GM18508 (cell line): ENCODE measurements around the gene TRPM3.

Experiments used
- ATAC-seq: cut with Tn5 transposase; IDR thresholded peaks from one replicate; pipeline ENCODE4 v1.9.1; 2021; ENCODE audit warnings: moderate number of reproducible peaks; ENCODE audit not compliant: insufficient read depth, unreplicated experiment

Gene TRPM3

DNA sequence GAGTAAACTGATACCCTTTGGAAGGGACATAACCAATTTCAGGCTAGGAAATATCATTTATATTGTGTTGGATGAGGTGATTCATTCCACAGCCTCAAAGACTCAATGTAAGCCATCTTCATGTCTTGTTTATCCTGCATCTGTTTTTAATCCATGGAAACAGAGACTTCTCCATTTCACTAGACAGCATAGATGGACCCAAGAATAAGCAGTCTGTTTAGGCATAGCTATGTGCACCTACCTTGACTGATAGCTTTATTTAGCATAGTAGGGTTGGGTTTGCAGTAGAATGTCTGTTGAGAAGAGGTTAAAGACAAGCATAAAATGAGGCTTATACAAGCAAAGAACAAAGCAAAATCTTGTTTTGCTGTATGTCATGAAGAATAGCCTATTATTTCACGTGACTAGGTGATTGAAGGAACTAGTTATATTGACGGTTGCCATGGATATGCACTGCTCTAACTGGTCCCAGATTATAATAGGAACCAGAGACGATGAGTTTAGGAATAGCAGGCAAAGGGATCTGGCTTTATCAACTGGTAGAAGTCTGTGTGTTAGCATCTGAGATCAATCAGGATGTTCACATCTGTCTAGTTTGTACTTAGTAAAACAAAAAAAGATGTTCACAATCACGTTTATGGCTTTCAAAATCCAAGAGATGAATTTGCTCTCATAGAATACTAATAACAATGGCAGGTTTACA, 552.2 kb downstream of the TRPM3 start:
- no peak for ATAC-seq

DNA sequence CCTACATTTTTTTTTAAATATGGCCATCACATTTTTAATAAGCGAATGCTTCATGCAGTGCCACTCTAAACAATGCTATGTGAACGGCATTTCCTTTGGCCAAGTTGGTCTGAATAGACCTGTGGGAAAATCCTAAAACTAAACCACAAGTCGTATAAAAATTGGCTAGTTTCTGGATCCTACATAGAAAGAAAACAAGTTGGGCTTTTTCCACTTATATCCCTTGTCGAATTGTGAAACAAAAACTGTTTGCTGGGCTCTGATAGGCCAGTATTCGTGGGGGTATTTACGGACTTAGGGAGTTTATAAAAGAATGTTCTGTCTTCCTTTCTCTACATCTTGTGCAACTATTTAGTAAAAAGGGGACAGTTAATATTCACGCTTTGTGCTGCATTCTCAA, 553.9 kb downstream of the TRPM3 start:
- ATAC-seq = no peak

GRCh38 chr9:70566751-70567150, 554.7 kb downstream of the TRPM3 start:
- ATAC-seq = no peak

DNA sequence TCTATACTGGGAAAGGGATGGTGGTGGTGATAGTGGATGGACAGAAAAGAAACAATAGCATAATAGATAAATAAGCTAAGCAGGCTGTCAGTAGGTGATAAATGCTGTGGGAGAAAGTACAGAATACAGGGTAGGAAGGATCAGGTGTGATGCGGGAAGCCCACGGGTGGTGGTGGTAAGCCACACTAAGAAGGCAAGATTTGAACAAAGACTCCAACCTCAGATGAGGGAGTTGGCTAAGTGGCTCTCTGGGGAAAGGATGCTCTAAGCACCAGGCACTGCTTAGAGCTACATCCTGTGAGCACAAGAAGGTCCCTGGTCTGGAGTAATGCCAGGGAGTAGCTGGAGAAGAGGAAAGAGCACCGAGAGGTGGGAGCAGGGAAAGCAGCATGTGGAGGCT, 555.4 kb downstream of the TRPM3 start:
- no peak for ATAC-seq

DNA sequence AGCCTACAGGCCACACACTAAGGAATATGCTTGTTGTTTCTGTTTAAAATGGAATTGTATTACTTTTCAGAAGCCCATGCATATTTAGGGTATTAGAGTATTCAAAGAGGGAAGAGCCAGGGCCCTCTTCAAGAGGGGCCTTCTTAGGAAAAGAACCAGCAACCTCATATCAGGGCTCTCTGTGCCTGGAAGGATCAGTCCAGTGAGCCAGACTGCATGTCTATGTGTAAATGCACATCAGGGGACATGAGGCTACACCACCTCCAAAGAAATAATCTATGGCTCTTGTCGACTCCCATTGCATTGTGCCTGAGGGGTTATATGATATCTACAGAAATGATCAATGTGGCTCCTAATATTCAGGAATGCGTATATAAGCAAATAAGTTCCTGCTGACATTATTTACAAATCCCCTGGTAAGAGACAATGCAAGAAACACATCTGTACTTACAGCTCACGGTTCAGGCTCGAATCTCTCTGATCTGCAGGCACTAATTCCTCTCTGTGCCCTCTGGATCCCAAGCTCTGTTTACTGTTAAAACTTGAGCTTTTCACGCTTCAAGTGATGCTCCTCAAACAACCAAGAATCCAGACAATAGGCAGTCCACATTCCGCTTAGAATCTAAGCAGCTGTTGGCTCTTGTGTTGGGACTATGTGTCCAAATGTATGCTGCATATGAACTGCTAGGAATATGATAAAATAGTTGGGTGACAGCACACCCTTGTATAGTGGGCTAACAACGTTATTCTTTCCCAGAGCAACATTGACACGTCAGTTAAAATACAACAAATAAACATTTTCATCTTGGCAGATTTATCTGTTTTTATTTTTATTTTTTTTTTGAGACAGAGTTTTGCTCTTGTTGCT, 556.7 kb downstream of the TRPM3 start:
- ATAC-seq = no peak

DNA sequence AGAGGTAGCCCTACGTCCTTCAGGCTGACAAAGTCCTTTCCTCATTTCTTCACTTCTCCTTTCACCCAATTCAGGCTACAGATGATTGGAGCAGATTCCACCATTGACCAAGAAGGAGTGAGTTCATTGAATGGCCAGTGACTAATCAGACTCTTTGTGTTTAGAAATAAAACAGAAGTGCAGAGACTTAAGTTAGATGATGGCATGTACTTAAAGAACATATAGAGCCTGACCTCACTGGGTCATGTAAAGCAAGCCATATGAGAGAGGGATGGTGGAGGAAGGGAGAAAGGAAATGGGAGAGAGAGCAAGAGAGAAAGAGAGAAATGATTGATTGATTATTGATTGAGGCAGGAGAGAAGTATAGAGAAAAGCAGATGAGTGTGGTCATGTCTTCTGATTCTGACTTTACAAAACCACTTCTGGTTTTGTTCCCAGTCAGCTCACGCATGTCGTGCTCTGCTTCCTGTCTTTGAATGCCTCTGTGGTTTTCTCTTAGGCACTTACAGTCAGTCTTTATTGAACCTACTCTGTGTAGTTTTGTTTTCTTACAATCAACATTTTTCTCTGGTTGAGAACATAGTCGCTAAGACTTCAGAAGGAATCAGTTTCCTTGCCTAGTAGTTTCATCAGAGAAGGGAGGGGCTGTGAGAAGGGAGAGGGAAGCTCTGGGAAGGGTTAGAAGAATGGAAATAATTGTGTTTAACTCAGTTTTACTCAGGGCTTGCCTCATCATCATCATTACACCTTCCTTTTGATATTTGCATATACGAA, 557.8 kb downstream of the TRPM3 start:
- peak; percentile 93 for ATAC-seq

- ATAC-seq = no peak
Measured at GRCh38 chr9:70563010-70563409, 558.4 kb downstream of the TRPM3 start.

- no peak for ATAC-seq
Measured at GRCh38 chr9:70561786-70562395, 559.5 kb downstream of the TRPM3 start.

GRCh38 chr9:70561111-70561510, 560.3 kb downstream of the TRPM3 start:
- no peak for ATAC-seq

- no peak for ATAC-seq
Measured at GRCh38 chr9:70559102-70559501, 562.3 kb downstream of the TRPM3 start.

DNA sequence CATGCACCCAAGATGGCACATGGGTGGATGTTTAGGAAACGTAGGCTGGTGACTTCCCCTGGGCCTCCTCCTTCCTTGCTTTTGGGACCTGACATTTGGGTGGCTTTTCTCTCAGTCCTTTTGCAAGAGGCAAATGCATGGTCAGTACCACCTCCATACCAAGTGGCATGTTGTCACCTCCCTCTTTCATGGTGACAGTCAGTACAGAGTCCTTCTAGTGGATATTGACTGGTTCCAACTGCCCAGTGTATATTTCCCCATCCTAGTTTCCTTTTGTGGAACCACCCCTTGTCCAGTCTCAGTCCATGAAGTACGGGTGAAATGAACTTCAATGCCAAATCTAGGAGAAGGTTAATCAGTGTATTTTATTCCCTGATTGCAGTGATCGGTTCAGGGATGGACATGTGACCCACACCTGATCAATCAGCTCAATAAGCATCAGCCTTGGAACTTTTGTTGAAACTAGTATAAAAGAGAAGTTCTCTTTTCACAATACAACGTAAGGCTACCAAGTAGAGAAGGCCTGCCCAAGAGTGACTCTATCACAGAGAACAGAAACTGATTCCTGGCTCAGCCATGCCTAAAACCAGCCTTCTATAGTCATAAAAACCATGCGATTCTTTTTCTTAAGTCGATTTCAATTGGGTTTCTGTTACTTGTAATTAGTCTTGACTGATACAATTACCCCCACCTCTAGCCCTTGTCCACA, 563.6 kb downstream of the TRPM3 start:
- peak; percentile 97 for ATAC-seq

GRCh38 chr9:70556771-70557170, 564.6 kb downstream of the TRPM3 start:
- ATAC-seq = no peak

DNA sequence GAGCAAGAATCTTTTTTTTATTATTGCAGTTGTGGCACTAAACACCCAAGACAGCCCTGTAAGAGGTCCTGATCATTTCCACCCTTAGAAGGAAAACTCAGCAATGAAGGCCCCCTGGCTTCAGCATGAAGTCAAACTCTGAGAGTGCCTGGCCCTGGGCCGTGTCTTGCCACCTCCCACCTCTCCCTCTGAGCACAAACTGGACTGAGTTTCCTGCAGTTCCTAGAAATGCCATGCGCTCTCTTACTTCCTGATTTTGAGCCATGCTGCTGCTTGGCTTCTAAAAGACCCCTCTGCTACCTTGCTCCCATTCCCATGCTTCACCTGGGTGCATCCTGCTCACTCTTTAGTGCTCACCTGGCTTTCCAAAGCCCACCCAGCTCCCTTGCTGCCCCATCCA, 566.5 kb downstream of the TRPM3 start:
- no peak for ATAC-seq

DNA sequence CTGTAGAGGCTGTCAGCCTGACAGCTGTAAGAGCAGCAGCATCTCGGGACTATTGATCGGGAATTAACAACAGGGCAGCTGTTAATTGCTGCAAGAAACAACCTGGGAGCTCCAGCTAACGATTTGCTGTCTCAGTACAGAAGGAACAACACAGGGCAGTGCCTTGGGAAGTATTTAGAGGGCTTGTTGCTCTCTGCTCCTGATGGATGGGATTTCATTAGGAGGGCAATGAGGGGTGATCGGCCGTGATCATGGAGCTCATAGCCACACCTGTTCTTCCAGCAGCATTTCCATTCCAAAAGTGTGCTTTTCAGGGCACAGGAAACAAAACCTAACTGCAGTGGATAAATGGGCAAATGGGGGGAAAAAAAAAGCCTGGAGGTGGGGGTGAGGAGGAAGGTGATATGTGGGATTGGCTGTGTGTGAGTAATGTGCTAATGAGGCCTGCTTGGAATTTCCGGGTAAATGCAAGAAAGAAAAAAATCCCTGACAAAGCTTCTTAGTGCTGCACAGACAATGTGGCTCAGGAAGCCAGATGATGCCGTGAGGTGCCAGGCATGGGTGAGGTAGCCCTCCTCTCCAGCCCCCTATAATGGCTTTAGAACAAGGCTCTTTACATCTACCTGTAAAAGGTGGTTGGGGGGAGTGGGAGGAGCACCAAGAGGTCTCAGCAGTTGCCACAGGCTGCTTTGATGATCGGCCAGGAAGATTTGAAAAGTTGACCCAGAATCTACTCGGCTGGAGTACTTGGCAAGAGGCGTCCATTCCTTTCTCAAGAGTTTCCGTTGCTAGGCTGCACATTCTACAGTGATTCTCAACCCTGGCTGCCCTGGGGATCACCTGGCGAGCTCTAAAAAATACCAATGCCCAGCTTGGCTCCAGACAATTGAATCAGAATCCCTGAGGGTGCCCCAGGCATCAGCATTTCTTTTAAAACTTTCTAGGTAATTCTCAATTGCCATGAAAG, 567.4 kb downstream of the TRPM3 start:
- ATAC-seq = no peak

- no peak for ATAC-seq
Measured at GRCh38 chr9:70552561-70552960, 568.9 kb downstream of the TRPM3 start.

DNA sequence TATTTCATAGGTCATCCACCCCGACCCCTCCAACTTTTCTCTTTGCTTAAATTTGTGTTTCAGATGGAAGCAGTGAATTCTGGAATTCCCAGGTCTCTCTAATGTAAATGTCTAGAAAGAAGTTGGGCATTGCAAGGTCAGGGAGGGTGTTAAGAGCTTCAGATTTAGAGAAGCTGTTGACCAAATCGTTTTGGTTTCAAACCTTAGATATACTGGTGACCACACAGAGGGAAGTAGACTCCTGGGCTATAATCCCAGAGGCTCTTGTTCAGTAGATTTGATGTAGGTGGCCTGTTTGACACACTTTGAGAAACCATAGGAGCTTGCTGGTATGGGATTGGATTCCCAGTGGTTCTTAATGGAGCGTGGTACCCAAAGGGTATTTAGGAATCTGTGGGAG, 569.6 kb downstream of the TRPM3 start:
- no peak for ATAC-seq

- no peak for ATAC-seq
Measured at GRCh38 chr9:70551396-70551795, 570.0 kb downstream of the TRPM3 start.

DNA sequence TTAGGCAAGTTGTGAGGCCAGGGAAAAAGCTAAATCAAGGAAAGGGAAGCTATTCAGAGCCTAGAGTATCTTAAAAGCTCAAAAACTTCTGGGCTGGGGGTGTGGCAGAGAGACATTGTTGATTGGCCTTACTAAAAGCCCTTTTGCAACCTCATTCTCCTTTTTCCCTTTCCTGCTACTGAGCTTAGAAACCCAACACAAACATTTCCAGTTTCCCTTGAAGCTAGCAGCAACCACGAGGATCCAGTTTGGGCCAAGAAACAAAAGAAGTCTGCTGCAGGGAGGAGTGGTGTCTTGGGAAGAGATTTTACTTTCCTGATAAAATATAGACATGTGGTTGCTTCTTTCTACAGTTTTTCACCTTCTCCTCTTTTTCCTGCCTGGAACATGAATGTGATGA, 571.5 kb downstream of the TRPM3 start:
- ATAC-seq = no peak
